GM21576 (cell line): ENCODE results near the gene CAPN10.
"Not testable (repeated sequence)": the region's sequence is repeated elsewhere in the genome, so short reads cannot be mapped to it uniquely, and the experiment has no call there.

Experiments
- ATAC-seq: cut with Tn5 transposase; IDR thresholded peaks from one replicate; pipeline ENCODE4 v1.9.1; 2021; ENCODE audit warnings: mild to moderate bottlenecking, moderate library complexity; ENCODE audit not compliant: unreplicated experiment

The CAPN10 gene

GRCh38 chr2:240602266-240603050 lies 15.9 kb downstream of the CAPN10 start:
- no peak for ATAC-seq

GRCh38 chr2:240603081-240603835 lies 16.7 kb downstream of the CAPN10 start:
- ATAC-seq: no peak

- ATAC-seq: no peak
Observed at GRCh38 chr2:240603846-240604245, 17.3 kb downstream of the CAPN10 start.

- ATAC-seq: no peak
Observed at GRCh38 chr2:240604291-240604938, 17.9 kb downstream of the CAPN10 start.

- ATAC-seq: no peak
Observed at GRCh38 chr2:240604939-240605716, 18.6 kb downstream of the CAPN10 start.

- ATAC-seq: no peak
Observed at GRCh38 chr2:240605867-240606743, 19.6 kb downstream of the CAPN10 start.

GRCh38 chr2:240611601-240612210 lies 25.2 kb downstream of the CAPN10 start:
- no peak for ATAC-seq

- ATAC-seq: no peak
Observed at GRCh38 chr2:240613781-240614180, 27.2 kb downstream of the CAPN10 start.

- ATAC-seq: no peak
Observed at GRCh38 chr2:240614391-240614790, 27.9 kb downstream of the CAPN10 start.

- ATAC-seq: no peak
Observed at GRCh38 chr2:240615396-240615795, 28.9 kb downstream of the CAPN10 start.

- no peak for ATAC-seq
Observed at GRCh38 chr2:240615820-240616547, 29.4 kb downstream of the CAPN10 start.

- not testable (repeated sequence) for ATAC-seq
Observed at GRCh38 chr2:240616860-240617666, 30.5 kb downstream of the CAPN10 start.

GRCh38 chr2:240618776-240619175 lies 32.2 kb downstream of the CAPN10 start:
- no peak for ATAC-seq

- no peak for ATAC-seq
Observed at GRCh38 chr2:240619506-240620148, 33.1 kb downstream of the CAPN10 start.

GRCh38 chr2:240620149-240620731 lies 33.7 kb downstream of the CAPN10 start:
- no peak for ATAC-seq

GRCh38 chr2:240620859-240621258 lies 34.3 kb downstream of the CAPN10 start:
- ATAC-seq: no peak

- no peak for ATAC-seq
Observed at GRCh38 chr2:240622060-240622411, 35.5 kb downstream of the CAPN10 start.
